Stimulated activated CD4-positive, alpha-beta T cell treated with anti-CD3 and anti-CD28 coated beads, Interleukin-1b, Interleukin-23, amount 100 ng/mL, for 48 hours (primary cell): ENCODE results near the gene TCERG1L.

Experiments used
- DNase-seq: peaks from one replicate; pipeline ENCODE4 v3.0.0-alpha.2; 2020

TCERG1L gene

DNA sequence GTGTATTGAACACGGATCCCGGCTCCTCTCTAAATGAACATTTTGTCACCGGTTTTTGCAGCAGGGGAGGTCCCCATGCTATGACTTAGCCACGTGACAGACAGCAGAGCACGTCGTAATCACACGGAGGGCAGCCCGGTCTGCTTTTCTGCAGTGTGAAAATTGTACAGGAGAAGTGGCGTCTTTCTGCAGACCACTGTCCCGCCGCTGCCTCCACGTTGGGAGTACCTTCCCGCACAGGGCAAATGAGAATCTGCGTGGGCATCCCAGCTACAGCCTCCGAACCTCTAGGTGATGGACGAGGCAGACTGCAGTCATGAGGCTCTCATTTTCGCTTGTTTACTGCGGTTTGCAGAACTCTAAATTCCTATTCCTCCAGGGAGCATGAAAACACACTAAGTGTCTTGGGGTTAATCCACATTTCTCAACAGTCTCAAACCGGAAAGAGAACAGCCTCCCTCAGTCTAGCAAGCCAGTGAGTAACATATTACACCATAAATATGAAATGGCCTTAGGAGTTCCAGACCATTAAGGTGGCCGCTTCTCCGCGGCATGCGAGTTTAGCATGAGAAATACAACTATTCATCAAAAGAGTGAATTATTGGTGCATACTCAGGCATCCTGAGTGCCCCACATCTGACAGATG, 89.8 kb downstream of the TCERG1L start:
- DNase-seq: no peak

DNA sequence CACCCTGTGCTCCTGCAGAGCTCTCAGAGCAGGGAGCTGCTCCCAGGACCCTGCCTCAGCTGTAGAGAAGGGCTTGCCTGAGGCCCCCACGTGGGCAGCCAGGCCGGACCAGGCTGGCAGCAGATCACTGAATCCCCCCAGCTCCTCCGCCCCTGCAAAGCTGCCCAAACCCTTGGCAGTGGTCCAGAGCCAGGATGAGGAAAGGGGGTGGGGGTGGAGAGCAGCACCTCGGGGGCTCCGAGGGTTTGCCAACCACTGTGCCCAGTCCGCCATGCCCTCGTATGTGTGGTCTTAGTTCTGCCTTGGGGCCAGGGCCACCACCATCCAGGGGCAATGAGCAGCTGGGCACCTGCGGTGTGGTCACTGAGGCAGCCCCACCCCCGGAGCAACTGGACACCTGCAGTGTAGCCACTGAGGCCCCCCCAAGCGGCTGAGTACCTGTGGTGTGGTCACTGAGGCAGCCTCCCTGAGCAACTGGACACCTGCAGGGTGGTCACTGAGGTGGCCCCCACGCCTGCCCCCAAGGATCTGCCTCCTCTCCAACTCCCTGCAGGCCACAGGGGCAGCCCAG, 90.8 kb downstream of the TCERG1L start:
- DNase-seq: no peak

DNA sequence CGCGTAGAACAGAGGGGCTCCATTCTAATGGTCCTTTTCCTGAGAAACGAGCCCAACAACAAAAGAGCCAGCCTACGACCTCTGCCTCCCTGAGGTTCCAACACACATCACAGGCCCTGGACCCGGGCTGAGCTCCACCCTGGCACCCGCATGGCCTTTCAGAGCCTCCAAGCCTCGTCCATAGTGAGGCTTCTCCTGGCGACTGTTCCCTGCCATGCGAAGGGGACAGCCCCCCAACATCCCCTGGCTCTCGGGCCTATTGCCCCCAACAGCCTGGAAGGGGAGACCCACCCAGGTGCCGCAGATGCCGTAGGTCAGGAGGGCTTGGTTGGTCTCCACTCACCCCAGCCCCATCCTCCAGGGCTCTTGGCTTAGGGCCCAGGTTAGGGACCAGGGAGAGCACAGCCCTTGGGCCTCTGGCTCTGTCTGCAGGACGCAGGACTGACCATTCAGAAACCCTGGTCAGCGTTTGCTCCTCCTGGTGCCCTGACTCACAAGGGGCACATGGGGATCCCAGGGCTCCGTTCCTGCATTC, 91.5 kb downstream of the TCERG1L start:
- DNase-seq: no peak

DNA sequence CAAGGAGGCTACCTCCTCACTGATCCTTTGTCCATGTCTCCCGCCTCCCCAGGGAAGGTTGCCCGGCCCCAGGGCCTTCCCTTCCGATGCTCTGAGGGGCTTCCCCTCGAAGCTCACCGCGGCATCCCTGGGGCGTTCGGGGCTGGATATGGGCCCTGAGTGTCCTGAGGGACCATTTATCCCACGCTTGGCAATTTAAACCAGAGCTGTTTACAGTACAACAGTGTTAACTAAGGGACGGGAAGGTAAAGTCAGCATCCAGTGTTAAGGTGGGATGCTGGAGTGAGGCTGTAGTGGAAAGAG, 92.0 kb downstream of the TCERG1L start:
- no peak for DNase-seq

DNA sequence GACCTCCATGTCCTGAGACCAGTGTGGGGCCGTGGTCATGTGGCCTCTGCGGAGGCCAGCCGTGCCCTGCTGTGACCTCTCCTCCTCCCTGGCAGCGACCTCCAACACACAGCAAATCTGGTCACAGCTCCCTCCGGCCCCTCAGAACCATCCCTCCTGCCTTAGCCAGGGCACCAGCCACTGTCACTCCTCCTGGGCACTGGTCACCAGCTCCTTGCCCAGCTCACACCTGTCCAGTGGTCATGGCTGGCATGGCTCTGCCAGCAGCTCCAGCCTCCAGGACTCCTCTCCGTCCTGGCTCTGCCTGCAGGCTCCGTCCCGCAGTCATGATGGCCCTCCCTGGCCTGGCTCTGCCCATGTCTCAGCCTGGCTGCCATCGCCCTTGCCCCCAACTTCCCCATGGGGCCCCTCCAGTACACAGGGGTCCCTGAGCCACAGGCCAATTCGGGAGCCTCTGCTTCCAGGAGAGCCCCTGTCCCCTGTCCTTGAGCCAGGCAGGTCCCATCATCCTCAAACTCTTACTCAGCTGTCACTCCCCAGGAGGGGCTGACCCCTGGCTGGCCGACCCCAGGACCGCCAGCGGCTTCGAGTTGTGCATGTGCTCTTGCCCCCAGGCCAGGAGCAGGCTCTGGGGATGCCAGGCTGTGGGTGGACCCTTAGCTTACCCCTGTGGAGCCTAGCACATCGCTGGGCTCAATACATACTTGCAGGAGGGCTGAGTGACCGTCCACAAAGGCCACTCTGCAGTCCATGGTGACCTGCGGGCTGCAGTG, 92.5 kb downstream of the TCERG1L start:
- no peak for DNase-seq

DNA sequence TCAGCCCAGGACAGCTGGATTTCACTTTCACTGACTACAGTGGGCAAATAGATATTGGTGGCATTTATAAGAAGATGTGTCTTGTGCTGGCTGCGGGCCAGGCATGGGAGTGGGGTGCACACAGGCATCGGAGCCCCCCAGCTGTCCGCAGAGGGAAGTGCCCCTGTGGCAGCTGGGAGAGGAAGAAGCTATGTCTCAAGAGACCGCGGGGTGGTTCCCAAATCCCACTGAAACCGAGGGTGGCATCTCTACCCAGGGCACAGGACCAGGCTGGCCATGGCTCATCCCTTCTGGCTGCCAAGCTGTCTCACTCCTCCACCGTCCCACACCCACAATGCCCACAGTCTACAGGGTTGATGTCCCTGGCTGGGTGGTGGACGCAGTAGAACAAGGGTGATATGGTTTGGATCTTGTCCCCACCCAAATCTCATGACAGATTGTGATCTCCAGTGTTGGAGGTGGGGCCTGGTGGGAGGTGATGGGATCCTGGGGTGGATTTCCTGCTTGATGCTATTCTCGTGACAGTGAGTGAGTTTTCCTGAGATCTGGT, 94.8 kb downstream of the TCERG1L start:
- no peak for DNase-seq

DNA sequence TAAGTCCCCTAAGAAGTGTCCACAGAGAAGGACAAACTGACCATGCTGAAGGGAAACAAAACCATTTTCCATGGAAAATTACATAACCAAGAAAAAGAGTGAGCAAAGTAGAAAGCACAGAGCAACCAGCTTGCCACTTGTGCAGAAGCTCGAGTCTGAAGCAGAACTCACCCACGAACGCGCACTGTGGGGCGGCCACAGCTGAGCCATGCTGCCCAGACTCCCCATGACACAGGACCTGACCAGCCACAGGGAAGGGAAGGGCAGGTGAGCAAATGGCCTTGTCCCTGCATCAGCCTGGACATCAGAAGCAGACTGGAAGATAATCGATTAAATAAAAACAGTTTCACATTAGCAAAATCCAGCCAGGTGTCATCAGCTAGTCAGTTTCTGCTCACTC, 95.7 kb downstream of the TCERG1L start:
- no peak for DNase-seq

DNA sequence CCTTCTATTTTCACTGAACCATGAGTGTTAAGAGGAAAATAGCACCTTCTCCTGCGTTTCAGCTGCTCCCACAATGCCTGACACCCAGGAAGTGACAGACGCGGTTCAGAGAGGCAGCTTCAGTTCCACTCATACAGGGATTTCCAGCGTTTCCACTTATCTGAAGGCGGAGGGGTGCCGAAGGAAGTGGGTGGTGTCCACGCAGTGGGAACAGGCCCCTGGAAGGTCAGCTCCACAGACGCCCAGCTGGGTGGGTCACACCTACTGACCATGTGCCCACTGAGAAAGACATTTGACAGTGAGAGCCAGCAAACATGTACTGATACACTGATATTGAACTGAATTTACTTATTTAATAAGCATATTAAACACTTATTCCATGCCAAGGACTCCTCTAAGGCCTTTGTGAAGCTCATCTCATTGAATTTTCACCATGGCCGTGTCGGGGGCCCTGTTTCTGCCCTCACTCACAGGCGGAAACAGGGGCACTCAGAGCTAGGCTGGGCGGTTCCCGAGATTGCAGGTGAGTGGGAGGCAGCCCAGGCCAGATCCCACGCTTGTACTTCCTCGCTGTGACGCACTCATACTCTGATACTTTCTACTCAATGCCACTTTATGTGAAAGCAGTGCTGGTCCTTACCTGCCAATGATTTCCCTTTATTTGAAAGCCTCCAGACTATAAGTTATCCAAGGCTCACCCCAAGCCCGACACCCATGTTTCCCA, 96.8 kb downstream of the TCERG1L start:
- no peak for DNase-seq

DNA sequence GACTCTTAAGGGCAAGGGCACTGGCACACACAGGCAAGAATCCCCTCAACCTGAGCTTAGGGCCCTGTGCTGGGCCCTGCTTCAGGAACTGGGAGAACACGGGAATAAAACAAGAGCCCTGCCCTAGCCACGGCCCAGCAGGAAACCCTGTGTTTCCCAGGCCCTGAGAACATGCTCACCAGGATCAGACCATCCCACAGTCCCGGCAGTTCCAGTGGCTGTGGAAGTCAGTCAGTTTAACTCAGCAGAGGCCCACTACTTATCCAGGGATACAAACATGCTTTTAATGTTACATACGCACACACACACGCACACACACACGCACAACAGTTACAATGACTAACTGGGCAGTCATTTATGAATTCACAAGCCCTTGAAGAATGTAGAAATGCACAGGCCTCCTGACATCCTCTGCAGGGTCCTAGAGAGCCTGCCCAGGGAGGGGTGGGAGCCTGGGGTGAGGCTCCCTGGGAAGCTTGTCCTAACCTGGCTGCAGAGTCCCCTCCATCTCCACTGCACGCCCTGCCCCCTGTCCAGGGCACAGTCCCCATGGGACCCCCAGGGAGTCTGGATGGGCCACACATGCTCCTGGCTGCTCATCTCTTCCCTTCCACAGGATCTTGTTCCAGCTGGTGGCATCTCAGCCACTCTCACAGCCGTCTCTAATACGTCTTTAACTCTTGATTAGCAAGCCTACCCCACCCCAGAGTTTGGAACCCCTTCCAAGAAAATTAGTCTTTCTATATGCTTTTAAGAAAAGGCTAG, 97.6 kb downstream of the TCERG1L start:
- no peak for DNase-seq

DNA sequence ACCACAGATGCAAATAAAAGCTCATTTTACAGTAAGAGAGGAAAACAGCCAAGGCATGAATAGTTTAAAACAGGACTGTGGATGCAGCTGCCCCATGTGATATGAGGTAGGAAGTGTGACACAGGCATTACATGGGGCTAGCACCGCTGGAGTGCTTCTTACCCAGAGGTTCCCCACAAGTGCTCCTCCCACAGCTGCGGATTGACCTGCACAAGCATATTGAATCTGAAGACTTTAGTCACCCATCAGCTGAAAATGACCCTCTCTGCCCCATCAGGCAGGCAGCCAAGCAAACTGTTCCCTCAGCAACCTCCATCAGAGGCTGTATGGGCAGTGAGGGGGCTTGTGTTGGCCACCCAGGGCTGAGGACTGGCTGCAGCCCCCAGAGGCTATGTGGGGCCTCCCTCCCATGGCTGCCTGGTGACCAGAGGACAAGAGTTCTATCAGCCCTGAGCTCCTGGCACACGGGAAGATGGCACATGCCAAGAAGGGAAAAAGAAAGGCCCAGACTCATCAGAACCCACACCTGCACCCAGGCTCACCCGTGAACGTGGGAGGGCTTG, 98.7 kb downstream of the TCERG1L start:
- DNase-seq: no peak

DNA sequence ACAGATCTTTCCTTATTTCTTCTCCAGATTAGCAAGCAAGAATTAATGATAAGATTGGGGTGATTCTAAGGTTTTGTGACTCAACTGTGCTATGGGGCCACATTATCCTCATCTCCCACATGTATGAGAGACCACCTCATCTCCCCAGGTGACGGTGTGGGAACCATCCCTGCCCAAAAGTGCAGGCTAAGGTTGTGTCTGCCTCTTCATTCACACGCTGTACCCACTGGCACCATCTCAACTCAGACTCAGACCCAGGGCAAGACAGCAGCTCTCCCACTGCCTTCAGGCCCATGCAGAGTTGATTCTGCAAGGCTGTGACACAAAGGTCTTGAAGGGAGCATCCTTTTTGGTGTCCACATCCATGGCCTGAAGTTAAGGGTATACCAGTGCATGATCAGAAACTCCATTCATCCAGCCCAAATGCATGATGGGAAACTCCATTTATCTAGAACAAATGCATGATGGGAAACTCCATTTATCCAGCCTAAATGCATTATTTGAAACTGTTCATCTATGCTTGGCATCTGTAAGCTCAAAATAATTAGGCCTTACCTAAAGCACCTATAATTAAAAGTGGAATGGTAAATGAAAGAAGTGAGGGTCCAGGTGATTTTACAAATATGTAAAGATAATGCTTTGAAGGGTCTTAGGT, 99.4 kb downstream of the TCERG1L start:
- DNase-seq: no peak

DNA sequence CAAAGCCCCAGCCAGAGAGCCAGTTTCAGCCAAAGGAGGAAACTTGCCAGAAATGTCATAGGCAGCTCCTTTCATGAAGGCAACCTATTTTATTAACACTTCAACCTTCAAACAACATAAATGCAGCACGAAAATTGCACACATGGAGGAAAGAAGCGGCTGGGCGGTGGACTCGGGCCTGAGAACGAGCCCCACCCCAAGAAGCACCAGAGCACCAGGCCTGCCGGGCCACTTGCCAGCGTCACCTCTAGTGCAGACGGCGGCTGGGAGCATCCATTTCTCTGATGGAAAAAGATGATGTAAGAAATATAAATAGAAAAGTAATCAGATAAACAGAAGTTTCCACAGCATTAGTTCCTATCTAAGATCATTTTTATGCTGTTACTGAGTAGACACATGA, 100.0 kb downstream of the TCERG1L start:
- DNase-seq: no peak

DNA sequence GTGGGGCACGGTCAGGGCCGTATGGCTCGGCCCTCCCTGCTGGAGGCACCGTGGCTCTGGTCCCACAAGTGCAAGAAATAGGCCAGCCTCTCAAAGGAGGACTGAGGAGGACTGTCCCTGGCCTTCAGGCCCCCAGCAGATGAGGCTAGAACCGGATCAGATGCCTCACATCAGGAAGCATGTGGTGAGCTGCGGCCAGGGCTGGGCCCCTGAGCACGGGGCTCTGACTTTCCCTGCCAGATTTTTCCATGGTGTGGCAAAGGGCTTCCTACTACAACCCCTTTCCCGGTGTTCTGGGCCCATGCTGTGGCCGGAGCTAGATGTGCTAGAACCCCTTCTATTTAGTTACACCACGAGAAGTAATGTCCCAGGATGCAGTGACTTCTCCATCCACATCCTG, 100.4 kb downstream of the TCERG1L start:
- DNase-seq: no peak

DNA sequence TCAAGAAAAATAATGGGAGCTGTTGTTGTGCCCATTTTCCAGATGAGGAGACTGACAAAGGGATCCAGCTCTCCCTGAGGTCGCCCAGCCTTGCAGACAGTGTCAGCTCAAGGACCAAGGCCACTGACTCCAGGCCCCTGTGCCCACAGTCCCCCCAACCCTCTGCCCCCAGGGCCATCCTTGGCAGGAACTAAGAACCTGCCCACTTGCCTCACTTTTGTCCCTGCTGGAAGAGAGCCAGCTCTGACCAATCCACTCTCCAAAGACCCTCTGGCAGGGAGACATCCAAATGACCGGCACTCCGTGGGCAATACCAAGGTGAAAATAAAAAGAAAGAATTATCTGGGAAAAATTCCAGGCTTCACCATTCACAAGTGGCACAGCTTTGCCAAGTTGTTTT, 101.3 kb downstream of the TCERG1L start:
- DNase-seq: no peak

DNA sequence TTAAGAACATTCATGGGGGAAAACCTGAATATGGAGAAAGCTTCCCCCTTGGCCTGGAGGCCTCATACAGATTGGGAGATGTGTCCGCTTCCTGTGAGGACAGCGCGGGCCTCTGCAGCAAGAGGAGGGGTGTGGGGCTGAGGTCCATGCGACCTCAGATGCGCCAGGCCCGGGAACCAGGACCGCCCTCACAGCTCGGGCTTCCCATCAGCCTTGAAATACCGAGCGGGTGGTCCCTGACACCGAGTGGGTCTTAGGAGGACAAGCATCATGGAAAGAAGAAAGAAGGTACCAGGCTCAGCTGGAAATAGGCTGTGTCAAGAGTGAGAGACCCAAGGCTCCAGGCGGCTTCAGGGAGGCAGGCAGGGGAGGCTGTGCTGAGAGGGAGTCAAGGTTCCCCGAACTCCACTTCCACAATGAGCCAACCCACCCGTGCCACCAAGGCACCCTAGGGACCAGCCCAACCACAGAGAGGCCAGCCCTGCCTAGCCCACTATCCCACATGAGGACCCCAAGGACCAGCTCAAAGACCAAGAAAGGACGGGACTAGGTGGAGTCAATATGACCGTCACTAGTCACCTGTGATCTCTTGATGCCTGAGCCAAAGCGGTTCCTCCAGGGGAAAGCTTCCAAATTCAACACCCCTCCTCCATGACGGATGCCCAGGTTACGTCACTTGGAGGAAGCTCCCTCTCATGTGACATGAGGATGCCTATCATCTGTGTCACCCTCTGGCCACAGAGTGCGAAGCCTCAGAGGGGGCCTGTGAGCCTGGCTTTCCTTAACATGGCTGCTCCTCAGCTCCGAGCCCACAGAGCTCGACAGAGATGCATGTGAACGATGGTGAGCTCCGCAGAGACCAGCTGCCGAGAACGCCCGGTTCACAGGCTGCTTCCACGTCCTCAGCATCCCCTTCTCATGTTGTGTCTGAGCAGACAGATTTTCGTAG, 103.7 kb downstream of the TCERG1L start:
- no peak for DNase-seq

DNA sequence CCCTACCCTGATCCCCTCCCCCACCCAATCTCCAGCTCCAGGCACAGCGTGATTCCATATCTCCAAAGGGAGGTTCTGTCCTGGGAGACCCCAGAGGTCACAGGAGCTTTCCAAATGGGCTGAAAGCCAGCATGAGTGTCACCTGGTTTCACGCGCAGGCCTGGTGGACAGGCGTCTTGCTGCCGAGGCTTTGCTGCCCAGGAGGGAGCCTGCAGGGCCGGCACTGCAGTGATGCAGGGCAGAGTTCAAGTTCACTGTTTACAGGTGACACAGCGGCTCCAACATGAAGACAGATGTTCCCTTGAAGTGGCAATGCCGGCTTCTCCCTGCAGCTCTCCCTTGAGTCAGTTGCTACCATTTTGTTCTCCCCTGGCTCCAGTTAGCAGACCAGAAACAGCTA, 104.3 kb downstream of the TCERG1L start:
- no peak for DNase-seq

DNA sequence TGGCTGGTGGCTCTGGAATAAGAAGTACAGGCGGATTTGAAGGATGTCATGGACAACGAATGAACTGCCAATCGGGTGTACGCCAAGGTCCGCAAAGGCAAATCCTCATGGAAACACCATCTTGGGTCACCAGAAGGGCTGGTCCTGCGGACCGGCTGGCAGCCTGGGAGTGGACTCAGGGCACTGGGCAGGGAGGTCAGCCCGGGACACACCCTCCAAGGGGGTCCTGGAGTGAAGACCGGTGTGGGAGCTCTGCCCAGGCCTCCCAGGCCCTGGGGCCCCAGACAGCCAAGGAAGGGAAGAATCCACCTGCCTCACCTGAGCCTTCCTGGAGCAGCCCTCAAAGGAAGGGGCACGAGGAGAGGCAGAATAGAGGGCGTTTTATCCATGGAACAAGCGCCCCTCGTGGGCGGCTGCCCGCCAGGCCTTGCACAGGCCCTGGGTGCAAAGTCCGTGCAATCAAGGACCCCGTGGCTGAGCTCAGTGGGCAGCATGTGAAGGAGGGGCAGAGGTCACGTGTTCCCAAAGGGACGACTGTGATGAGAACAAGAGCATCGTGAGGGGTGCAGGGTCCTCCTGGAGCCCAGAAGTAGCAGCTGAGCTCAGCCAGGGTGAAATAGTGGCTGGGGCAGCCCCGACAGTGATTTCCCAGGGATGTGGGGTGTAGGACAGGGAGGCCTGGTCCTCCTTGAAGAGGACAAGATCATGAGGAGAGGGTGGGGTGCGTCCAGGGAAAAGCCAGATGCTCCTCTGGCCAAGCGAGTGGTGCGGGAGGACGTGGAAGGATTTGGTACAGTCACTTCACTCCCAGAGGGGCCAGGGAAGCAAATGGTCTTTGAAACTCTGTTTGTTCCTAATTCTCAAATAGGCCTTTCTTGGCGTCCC, 105.2 kb downstream of the TCERG1L start:
- no peak for DNase-seq

DNA sequence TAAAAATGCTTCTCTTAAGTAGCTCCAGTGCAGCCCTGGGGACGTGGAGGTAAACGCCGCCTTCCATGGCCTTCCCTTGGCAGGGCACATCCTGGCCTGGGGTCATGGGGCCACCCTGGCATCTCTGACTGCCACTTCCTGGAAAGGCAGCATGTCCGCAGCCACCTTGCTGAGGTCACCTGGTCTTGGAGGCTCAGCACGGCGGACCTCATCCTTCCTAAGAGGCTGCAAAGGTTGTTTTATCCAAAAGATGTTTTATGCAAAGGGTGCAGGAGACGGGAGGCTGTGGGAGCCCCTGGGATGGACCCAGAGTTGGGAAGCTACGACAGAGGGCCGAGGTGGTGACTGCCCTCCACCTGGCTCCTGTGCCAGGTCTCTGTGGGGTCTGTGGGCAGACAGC, 106.0 kb downstream of the TCERG1L start:
- no peak for DNase-seq

DNA sequence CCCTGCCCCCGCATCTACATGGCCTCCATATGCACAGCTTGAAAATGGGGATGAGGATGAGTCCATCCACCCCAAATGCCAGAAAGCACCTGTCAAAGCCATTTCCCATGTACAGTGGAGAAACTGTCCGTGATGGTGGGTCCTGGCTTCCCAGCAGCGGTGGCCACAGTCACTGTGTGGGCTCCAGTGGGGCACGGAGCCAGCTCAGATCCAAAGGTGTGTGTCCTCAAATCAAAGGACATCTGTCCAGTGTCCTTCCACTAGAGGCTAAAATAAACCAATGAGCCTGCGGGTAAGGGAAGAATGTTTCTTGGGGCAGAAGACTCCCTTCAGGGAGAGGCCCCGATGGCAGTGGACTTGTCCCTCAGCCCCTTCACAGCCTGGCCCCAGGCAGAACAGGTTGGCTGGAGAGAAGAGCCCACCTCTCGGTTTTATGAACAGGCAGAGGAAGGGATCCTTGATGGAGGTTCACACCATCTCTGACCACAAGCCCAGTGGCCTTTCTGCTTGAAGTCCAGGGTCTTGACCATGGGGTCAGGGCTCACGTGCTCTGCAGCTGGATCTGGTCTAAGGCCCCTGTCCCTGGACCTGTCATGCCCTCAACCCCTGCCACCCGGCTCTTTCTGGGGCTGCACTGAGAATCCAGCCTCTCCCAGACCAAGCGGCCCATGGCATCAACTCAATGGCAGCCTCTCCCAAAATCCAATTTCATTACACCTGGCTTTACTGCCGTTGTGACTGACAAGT, 106.9 kb downstream of the TCERG1L start:
- no peak for DNase-seq
